GM12891 (cell line): ENCODE measurements around the gene DEPDC5.

ENCODE experiments used
- POLR2A ChIP-seq: IDR thresholded peaks from 2 replicates; pipeline ENCODE4 v1.6.1; 2011; ENCODE audit warnings: low read depth, low read length, control low read depth
- POLR2AphosphoS5 ChIP-seq: IDR thresholded peaks from 2 replicates; pipeline ENCODE4 v1.6.1; 2011; ENCODE audit warnings: low read depth, low read length, control low read depth
- TAF1 ChIP-seq: IDR thresholded peaks from 2 replicates; pipeline ENCODE4 v1.6.1; 2011; ENCODE audit warnings: low read depth, low read length, control low read depth

DNA sequence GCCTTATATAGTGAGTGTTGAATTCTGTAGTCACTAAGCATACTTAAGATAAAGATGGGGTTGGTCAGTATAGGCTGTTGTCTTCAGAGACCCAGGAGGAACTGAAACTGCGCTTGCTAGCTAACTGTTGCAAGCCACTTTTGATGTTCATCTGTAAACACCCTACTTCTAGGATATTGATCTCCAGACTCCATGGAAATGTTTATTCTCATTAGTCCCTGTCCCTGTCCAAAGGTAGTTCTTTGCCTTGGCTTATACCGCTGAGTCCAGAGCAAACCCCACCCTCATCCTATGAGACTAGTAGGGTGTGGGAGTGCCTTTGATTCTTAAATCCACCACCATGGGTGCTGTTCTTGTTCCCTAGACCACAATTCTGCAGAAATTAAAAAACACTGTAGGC, 36.4 kb downstream of the DEPDC5 start:
- TF ChIP-seq TAF1 (no peak), POLR2A (no peak), POLR2AphosphoS5 (no peak)
